GM18951 (cell line): ENCODE data around the gene MRPL44.

Experiments
- POLR2A ChIP-seq: IDR thresholded peaks from 4 replicates; pipeline ENCODE4 v1.6.1; 2011; ENCODE audit warnings: mild to moderate bottlenecking; ENCODE audit not compliant: insufficient read length, insufficient read depth; ENCODE audit errors: extremely low read depth
- in situ Hi-C: fragments of 300-500 bp; cut with MboI; formaldehyde crosslinking; loops from one replicate; pipeline ENCODE4 v1.12.0; 2022; ENCODE audit warnings: low sequenced_read_pairs, mixed read lengths, inconsistent platforms; ENCODE audit not compliant: unreplicated experiment

MRPL44 gene

GRCh38 chr2:223969315-223969714, 12.1 kb downstream of the MRPL44 start:
- TF ChIP-seq POLR2A: no peak
- in situ Hi-C loops: no loop called here

GRCh38 chr2:223969856-223970255, 12.6 kb downstream of the MRPL44 start:
- TF ChIP-seq POLR2A: no peak
- in situ Hi-C loops: no loop called here

GRCh38 chr2:223970343-223971128, 13.3 kb downstream of the MRPL44 start:
- no peak for TF ChIP-seq POLR2A

GRCh38 chr2:223971731-223972130, 14.5 kb downstream of the MRPL44 start:
- TF ChIP-seq POLR2A: no peak
- in situ Hi-C loops: no loop called here

More at GRCh38 chr2:223970343-223971128, 13.3 kb downstream of the MRPL44 start:
- in situ Hi-C loops: no loop called here

- in situ Hi-C loops: no loop called here
- no peak for TF ChIP-seq POLR2A
Measured at GRCh38 chr2:223972656-223973102, 15.4 kb downstream of the MRPL44 start.

- in situ Hi-C loops: no loop called here
- no peak for TF ChIP-seq POLR2A
Measured at GRCh38 chr2:223973606-223974005, 16.3 kb downstream of the MRPL44 start.

- in situ Hi-C loops: no loop called here
- no peak for TF ChIP-seq POLR2A
Measured at GRCh38 chr2:223976635-223977226, 19.5 kb downstream of the MRPL44 start.

- in situ Hi-C loops: no loop called here
- no peak for TF ChIP-seq POLR2A
Measured at GRCh38 chr2:223978451-223978850, 21.2 kb downstream of the MRPL44 start.

GRCh38 chr2:223979730-223980396, 22.6 kb downstream of the MRPL44 start:
- TF ChIP-seq POLR2A: no peak
- in situ Hi-C loops: loop anchor here (10.0 kb wide), 1 partner anchor 285 kb away; no protein-coding TSS in a partner anchor

- TF ChIP-seq POLR2A: no peak
- in situ Hi-C loops: loop anchor here (10.0 kb wide), 1 partner anchor 284 kb away; no protein-coding TSS in a partner anchor
Measured at GRCh38 chr2:223980397-223980735, 23.1 kb downstream of the MRPL44 start.

GRCh38 chr2:223980803-223981202, 23.5 kb downstream of the MRPL44 start:
- no peak for TF ChIP-seq POLR2A
- in situ Hi-C loops: loop anchor here (10.0 kb wide), 1 partner anchor 284 kb away; no protein-coding TSS in a partner anchor

- in situ Hi-C loops: loop anchor here (10.0 kb wide), 1 partner anchor 284 kb away; no protein-coding TSS in a partner anchor
- TF ChIP-seq POLR2A: no peak
Measured at GRCh38 chr2:223981241-223981640, 24.0 kb downstream of the MRPL44 start.

GRCh38 chr2:223989206-223989855, 32.1 kb downstream of the MRPL44 start:
- no peak for TF ChIP-seq POLR2A
- in situ Hi-C loops: loop anchor here (10.0 kb wide), 1 partner anchor 275 kb away; no protein-coding TSS in a partner anchor
